Neuronal stem cell (in vitro differentiated cells): ENCODE results near the gene COG1.
A peak's percentile ranks its signal among the peaks of the same experiment; 100 is the strongest.

Experiments used
- DNase-seq: peaks from one replicate; pipeline ENCODE4 v3.0.0-alpha.2; 2013; ENCODE audit warnings: low spot score
- H2AFZ ChIP-seq: one replicate; pipeline ENCODE4 v1.6.1; 2013; ENCODE audit warnings: mild to moderate bottlenecking, low read length, inconsistent platforms
- H2AK5ac ChIP-seq: 2 replicates; pipeline ENCODE4 v1.6.1; 2013; ENCODE audit warnings: low read depth, mild to moderate bottlenecking, inconsistent platforms, low read length, moderate library complexity, mixed read lengths
- H2BK120ac ChIP-seq: 2 replicates; pipeline ENCODE4 v1.6.1; 2013; ENCODE audit warnings: low read depth, mild to moderate bottlenecking, inconsistent platforms, low read length, moderate library complexity, mixed read lengths
- H2BK12ac ChIP-seq: one replicate; pipeline ENCODE4 v1.6.1; 2013; ENCODE audit warnings: low read length, inconsistent platforms
- H2BK15ac ChIP-seq: 2 replicates; pipeline ENCODE4 v1.6.1; 2013; ENCODE audit warnings: mild to moderate bottlenecking, low read length, inconsistent platforms, mixed read lengths
- H2BK5ac ChIP-seq: one replicate; pipeline ENCODE4 v1.6.1; 2013; ENCODE audit warnings: inconsistent platforms, mild to moderate bottlenecking, low read length, moderate library complexity
- H3K14ac ChIP-seq: one replicate; pipeline ENCODE4 v1.6.1; 2013; ENCODE audit warnings: low read length, inconsistent platforms
- H3K18ac ChIP-seq: 2 replicates; pipeline ENCODE4 v1.6.1; 2013; ENCODE audit warnings: low read length, inconsistent platforms
- H3K23ac ChIP-seq: 2 replicates; pipeline ENCODE4 v1.6.1; 2013; ENCODE audit warnings: low read depth, mild to moderate bottlenecking, mixed read lengths, low read length, inconsistent platforms; ENCODE audit not compliant: poor library complexity
- H3K27ac ChIP-seq: replicated peaks from 3 replicates; pipeline ENCODE4 v1.5.1; 2013; ENCODE audit warnings: low read length, inconsistent platforms
- H3K27me3 ChIP-seq, 3 experiments: 2 replicates each; pipeline ENCODE4 v1.6.1; 2013; ENCODE audit warnings: low read length in 3 of 3, mild to moderate bottlenecking in 2 of 3, inconsistent platforms in 1 of 3, low read depth in 1 of 3, mixed read lengths in 1 of 3, moderate library complexity in 1 of 3; ENCODE audit not compliant: control insufficient read depth in 3 of 3, insufficient read depth in 3 of 3
- H3K36me3 ChIP-seq, 2 donors: replicated peaks in 1 of 2; 2 replicates each; pipeline ENCODE4 v1.6.1; 2013; ENCODE audit warnings: low read length in 2 of 2; ENCODE audit not compliant: control insufficient read depth in 2 of 2, insufficient read depth in 2 of 2
- H3K4ac ChIP-seq: 2 replicates; pipeline ENCODE4 v1.6.1; 2013; ENCODE audit warnings: inconsistent platforms, mild to moderate bottlenecking, low read length, moderate library complexity
- H3K4me1 ChIP-seq, 2 donors: 1 replicate in 1 of 2; 2 replicates in 1 of 2; pipeline ENCODE4 v1.6.1; 2013; ENCODE audit warnings: low read length in 2 of 2, low read depth in 1 of 2; ENCODE audit not compliant: control insufficient read depth in 2 of 2, insufficient read depth in 1 of 2
- H3K4me2 ChIP-seq: one replicate; pipeline ENCODE4 v1.6.1; 2013; ENCODE audit warnings: mild to moderate bottlenecking, low read length, inconsistent platforms; ENCODE audit not compliant: insufficient read depth, poor library complexity, severe bottlenecking
- H3K4me3 ChIP-seq, 2 donors: 2 replicates each; pipeline ENCODE4 v1.5.1; 2013; ENCODE audit warnings: low read length in 2 of 2, mild to moderate bottlenecking in 2 of 2, inconsistent platforms in 1 of 2, moderate library complexity in 1 of 2
- H3K79me1 ChIP-seq: one replicate; pipeline ENCODE4 v1.6.1; 2013; ENCODE audit warnings: low read depth, mild to moderate bottlenecking, inconsistent platforms, low read length, moderate library complexity
- H3K9ac ChIP-seq: one replicate; pipeline ENCODE4 v1.6.1; 2013; ENCODE audit warnings: mild to moderate bottlenecking, low read depth, low read length, inconsistent platforms; ENCODE audit not compliant: poor library complexity
- H3K9me3 ChIP-seq, 2 donors: replicated peaks in 1 of 2; 2 replicates each; pipeline versions ENCODE3 to v1.6.1; 2013; ENCODE audit warnings: low read length in 2 of 2, mild to moderate bottlenecking in 2 of 2, inconsistent platforms in 1 of 2, low read depth in 1 of 2, mixed read lengths in 1 of 2, moderate library complexity in 1 of 2; ENCODE audit not compliant: control insufficient read depth in 2 of 2, insufficient read depth in 1 of 2
- H4K8ac ChIP-seq: one replicate; pipeline ENCODE4 v1.6.1; 2013; ENCODE audit warnings: low read depth, mild to moderate bottlenecking, inconsistent platforms, low read length, moderate library complexity
- H4K91ac ChIP-seq: one replicate; pipeline ENCODE4 v1.6.1; 2013; ENCODE audit warnings: low read length, low read depth, mild to moderate bottlenecking, inconsistent platforms; ENCODE audit not compliant: poor library complexity
- WGBS, 2 donors: extraction: QIAGEN DNeasy Blood & Tissue Kit; methylation state at CpG; one replicate each; pipeline ENCODE4 v1.1.7; 2013; ENCODE audit warnings: missing lambda C conversion rate in 2 of 2, mixed read lengths in 1 of 2; ENCODE audit not compliant: insufficient read length in 2 of 2, insufficient replicate concordance in 1 of 2; ENCODE audit errors: extremely low coverage in 2 of 2; 5-methylcytosine and 5-hydroxymethylcytosine counted together

The COG1 gene

DNA sequence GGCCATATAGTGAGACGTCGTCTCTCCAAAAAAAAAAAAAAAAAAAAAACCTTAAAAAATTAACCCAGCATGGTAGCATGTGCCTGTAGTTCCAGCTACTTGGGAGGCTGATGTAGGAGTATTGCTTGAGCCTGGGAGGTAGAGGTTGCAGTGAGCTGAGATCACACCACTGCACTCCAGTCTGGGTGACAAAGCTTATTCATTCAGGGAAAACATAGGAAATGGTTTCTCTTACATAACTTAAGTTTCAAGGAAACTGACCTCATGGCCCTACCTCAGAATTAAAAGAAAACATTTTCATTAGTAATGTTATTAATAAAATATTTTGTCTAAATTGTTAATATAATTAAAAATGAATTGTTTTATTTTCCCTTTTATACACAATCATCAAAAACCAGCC, 31.4 kb downstream of the COG1 start:
- no peak for DNase-seq
- peaks cover 0 to 18% of the 10 kb centered on the region in 2 donors for H3K36me3 ChIP-seq
- H4K91ac ChIP-seq = no peak overlapping the region
- no peak overlapping the region for H3K14ac ChIP-seq
- no peak overlapping the region for H3K27ac ChIP-seq
- H3K4ac ChIP-seq = no peak overlapping the region
- H3K27me3 ChIP-seq = no peaks in the 10 kb centered on the region
- H2BK120ac ChIP-seq = no peak overlapping the region
- no peak overlapping the region for H3K4me3 ChIP-seq
- no peak overlapping the region for H2BK12ac ChIP-seq
- H3K9me3 ChIP-seq = no peaks in the 10 kb centered on the region
- no peak overlapping the region for H2AK5ac ChIP-seq
- no peak overlapping the region for H4K8ac ChIP-seq
- no peak overlapping the region for H3K18ac ChIP-seq
- no peak overlapping the region for H2BK15ac ChIP-seq
- H2BK5ac ChIP-seq = no peak overlapping the region
- peaks cover 3 to 4% of the 10 kb centered on the region in 2 donors for H3K4me1 ChIP-seq
- no peak overlapping the region for H3K23ac ChIP-seq
- no peak overlapping the region for H3K9ac ChIP-seq
- no peak overlapping the region for H2AFZ ChIP-seq
- no peak overlapping the region for H3K4me2 ChIP-seq
- H3K79me1 ChIP-seq = peaks cover 3% of the 10 kb centered on the region
- WGBS, 2 donors = no CpG with 5 or more reads among the region's 2 CpGs

- WGBS, 2 donors = no CpG with 5 or more reads among the region's 5 CpGs
Measured at GRCh38 chr17:73224663-73225305, 31.9 kb downstream of the COG1 start.

GRCh38 chr17:73226556-73227172, 33.8 kb downstream of the COG1 start:
- Histone ChIP-seq H4K91ac (no peak overlapping the region), H4K8ac (no peak overlapping the region), H2BK15ac (no peak overlapping the region), H3K4me1 (peaks cover 6% of the 10 kb centered on the region in 2 donors), H3K23ac (no peak overlapping the region), H2AFZ (no peak overlapping the region), H3K4me3 (no peak overlapping the region), H3K27ac (no peak overlapping the region), H2BK5ac (no peak overlapping the region), H3K9me3 (no peaks in the 10 kb centered on the region), H3K14ac (no peak overlapping the region), H3K36me3 (peaks cover 0 to 18% of the 10 kb centered on the region in 2 donors), H3K18ac (no peak overlapping the region), H2BK12ac (no peak overlapping the region), H2BK120ac (no peak overlapping the region), H3K4me2 (no peak overlapping the region), H3K9ac (no peak overlapping the region), H3K79me1 (peaks cover 3% of the 10 kb centered on the region), H3K4ac (no peak overlapping the region), H2AK5ac (no peak overlapping the region), H3K27me3 (no peaks in the 10 kb centered on the region)
- DNase-seq = no peak
- WGBS, 2 donors = no CpG with 5 or more reads among the region's 3 CpGs

More at GRCh38 chr17:73224663-73225305, 31.9 kb downstream of the COG1 start:
- Histone ChIP-seq H4K8ac (no peak overlapping the region), H2BK120ac (no peak overlapping the region), H2BK12ac (peak overlapping the region; percentile 95), H3K4ac (no peak overlapping the region), H3K4me3 (peak overlapping the region in 1 of 2 donors; percentile 17), H2AFZ (no peak overlapping the region), H3K14ac (peak overlapping the region; percentile 92), H3K79me1 (peaks cover 3% of the 10 kb centered on the region), H3K36me3 (peaks cover 0 to 18% of the 10 kb centered on the region in 2 donors), H3K18ac (peak overlapping the region; percentile 44), H3K27me3 (no peaks in the 10 kb centered on the region), H3K4me2 (no peak overlapping the region), H3K4me1 (peaks cover 3 to 4% of the 10 kb centered on the region in 2 donors), H2AK5ac (no peak overlapping the region), H4K91ac (no peak overlapping the region), H3K9ac (peak overlapping the region; percentile 79), H2BK5ac (no peak overlapping the region), H2BK15ac (no peak overlapping the region), H3K27ac (no peak overlapping the region), H3K9me3 (no peaks in the 10 kb centered on the region), H3K23ac (peak overlapping the region; percentile 96)
- no peak for DNase-seq

DNA sequence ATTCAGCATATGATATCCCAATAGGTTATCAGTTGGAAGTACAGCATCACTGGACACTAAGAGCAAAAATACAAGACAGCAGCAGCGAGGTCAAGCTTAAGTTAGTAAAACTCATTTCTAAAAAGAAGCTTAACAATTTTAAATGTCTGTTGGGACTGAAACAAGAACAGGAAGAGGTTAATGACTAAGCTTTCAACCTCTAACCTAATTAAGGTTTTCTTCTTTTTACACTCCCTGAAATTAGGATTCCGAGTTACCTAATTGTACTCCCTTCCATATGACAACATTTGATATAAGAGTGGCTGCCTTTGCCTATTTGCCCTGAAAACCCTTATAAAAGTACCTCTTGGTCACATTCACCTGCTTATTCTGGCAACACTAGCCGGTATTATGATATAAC, 34.5 kb downstream of the COG1 start:
- Histone ChIP-seq H2BK15ac (no peak overlapping the region), H3K4me1 (peaks cover 6% of the 10 kb centered on the region in 2 donors), H2BK5ac (no peak overlapping the region), H3K9ac (no peak overlapping the region), H3K27ac (no peak overlapping the region), H3K18ac (no peak overlapping the region), H2BK12ac (no peak overlapping the region), H3K4me3 (no peak overlapping the region), H3K14ac (no peak overlapping the region), H3K23ac (no peak overlapping the region), H2BK120ac (no peak overlapping the region), H3K79me1 (peaks cover 5% of the 10 kb centered on the region), H3K36me3 (peaks cover 0 to 16% of the 10 kb centered on the region in 2 donors), H4K91ac (no peak overlapping the region), H3K4ac (no peak overlapping the region), H3K27me3 (no peaks in the 10 kb centered on the region), H2AFZ (no peak overlapping the region), H4K8ac (no peak overlapping the region), H3K9me3 (no peaks in the 10 kb centered on the region), H2AK5ac (no peak overlapping the region), H3K4me2 (no peak overlapping the region)
- DNase-seq = no peak
- WGBS, 2 donors = no CpG with 5 or more reads among the region's 3 CpGs
